ENCODE data around the gene AKR1C4. TPM values are rescaled to one million over a fixed set of nuclear protein-coding genes. Genes with fewer than 3 reads are reported as not detected.

AKR1C4 gene
- total RNA-seq, 1 experiment from 2014 or later, result not detected

DNA sequence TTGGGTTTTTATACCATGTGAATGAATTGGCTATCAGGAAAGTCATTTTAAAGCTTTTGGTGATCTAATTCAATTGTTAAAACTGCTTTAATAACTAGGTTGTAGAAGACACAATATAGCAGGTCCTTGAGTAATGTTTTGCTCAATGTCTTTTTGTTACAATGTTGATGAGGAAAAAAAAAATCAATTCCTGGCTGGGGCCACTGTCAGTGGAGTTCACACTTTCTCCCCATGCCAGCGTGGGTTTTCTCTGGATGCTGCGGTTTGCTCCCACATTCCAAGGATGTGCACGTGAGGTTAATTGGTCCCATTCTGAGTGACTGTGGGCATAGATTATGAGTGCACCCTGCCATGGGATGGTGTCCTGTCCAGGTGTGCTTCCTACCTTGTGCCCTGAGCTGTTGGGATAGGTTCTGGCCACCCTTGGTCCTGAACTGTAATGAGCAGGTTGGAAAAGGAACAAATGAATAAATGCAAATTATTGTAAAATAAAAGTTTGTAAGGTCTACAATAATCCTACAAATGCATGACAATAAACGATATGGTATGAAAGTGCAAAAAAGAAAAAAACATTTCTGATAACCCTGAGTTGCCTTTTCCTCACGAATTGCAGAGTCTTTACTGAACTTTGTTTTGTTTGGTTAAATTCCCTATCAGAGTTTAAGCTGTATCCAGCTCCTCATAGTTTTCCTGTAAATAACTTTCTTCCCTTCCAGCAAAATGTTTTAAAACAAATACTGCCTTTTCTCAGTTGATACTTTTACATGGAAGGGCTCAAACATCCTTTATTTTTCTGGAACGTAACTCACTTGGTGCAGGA is 62.7 kb downstream of the AKR1C4 start:
- Histone ChIP-seq H3K9me2 (replicated peaks; ENCODE audit: low read length) (no peaks in the 10 kb centered on the region), H3K4me2 (ENCODE audit: low read length) (no peak overlapping the region), H3K27ac (ENCODE audit: low read length) (no peak overlapping the region), H3K27me3 (ENCODE audit: low read length) (no peaks in the 10 kb centered on the region), H3K9me3 (ENCODE audit: low read length) (no peaks in the 10 kb centered on the region), H3K4me1 (ENCODE audit: insufficient read depth, low read length) (no peaks in the 10 kb centered on the region), H3K79me2 (ENCODE audit: low read length) (no peaks in the 10 kb centered on the region), H3K36me3 (ENCODE audit: low read depth, low read length) (no peaks in the 10 kb centered on the region), H3F3A (ENCODE audit: low read length, unreplicated experiment) (no peaks in the 10 kb centered on the region), H2AFZ (ENCODE audit: low read length) (no peak overlapping the region), H3K4me3 (ENCODE audit: low read length) (no peak overlapping the region), H4K20me1 (ENCODE audit: low read length) (no peaks in the 10 kb centered on the region), H3K9ac (ENCODE audit: low read length) (no peak overlapping the region)
- TF ChIP-seq EZH2phosphoT487 (IDR thresholded peaks at IDR 0.05; ENCODE audit: borderline replicate concordance, low read length), result no peak
- BruUV-seq (replicated peaks), result no TSS peak
- intact Hi-C loops (cut with micrococcal nuclease), result no loop called here
- no peak for ATAC-seq
- POLR2A ChIA-PET (ENCODE audit: unreplicated experiment), result no interaction called here
- CTCF ChIA-PET, result interaction anchor here (0.5 kb wide), 1 partner anchor 165 kb away, joined by 3 read pairs; the partner anchor contains the start of gene AKR1C3
- DNase-seq, result no peak

- ATAC-seq (no peak), DNase-seq (no peak)
- Histone ChIP-seq H3K9me3 (ENCODE audit: low read length) (no peaks in the 10 kb centered on the region), H3F3A (ENCODE audit: low read length, unreplicated experiment) (no peaks in the 10 kb centered on the region), H3K4me1 (ENCODE audit: insufficient read depth, low read length) (no peaks in the 10 kb centered on the region), H4K20me1 (ENCODE audit: low read length) (no peaks in the 10 kb centered on the region), H3K27me3 (ENCODE audit: low read length) (no peaks in the 10 kb centered on the region), H3K4me2 (ENCODE audit: low read length) (no peak overlapping the region), H3K4me3 (ENCODE audit: low read length) (no peak overlapping the region), H3K9ac (ENCODE audit: low read length) (no peak overlapping the region), H3K27ac (ENCODE audit: low read length) (no peak overlapping the region), H3K36me3 (ENCODE audit: low read depth, low read length) (no peaks in the 10 kb centered on the region), H3K79me2 (ENCODE audit: low read length) (no peaks in the 10 kb centered on the region), H2AFZ (ENCODE audit: low read length) (no peak overlapping the region), H3K9me2 (replicated peaks; ENCODE audit: low read length) (no peaks in the 10 kb centered on the region)
- BruUV-seq (replicated peaks), result no TSS peak
- ChIA-PET POLR2A (ENCODE audit: unreplicated experiment) (no interaction called here), CTCF (interaction anchor here (0.5 kb wide), 1 partner anchor 166 kb away, joined by 3 read pairs; the partner anchor contains the start of gene AKR1C3)
- intact Hi-C loops (cut with micrococcal nuclease), result no loop called here
- TF ChIP-seq EZH2 (IDR thresholded peaks at IDR 0.05; ENCODE audit: low read length, unreplicated experiment) (no peak), EZH2phosphoT487 (IDR thresholded peaks at IDR 0.05; ENCODE audit: borderline replicate concordance, low read length) (no peak)
- TF ChIP-seq, protein P1, sequence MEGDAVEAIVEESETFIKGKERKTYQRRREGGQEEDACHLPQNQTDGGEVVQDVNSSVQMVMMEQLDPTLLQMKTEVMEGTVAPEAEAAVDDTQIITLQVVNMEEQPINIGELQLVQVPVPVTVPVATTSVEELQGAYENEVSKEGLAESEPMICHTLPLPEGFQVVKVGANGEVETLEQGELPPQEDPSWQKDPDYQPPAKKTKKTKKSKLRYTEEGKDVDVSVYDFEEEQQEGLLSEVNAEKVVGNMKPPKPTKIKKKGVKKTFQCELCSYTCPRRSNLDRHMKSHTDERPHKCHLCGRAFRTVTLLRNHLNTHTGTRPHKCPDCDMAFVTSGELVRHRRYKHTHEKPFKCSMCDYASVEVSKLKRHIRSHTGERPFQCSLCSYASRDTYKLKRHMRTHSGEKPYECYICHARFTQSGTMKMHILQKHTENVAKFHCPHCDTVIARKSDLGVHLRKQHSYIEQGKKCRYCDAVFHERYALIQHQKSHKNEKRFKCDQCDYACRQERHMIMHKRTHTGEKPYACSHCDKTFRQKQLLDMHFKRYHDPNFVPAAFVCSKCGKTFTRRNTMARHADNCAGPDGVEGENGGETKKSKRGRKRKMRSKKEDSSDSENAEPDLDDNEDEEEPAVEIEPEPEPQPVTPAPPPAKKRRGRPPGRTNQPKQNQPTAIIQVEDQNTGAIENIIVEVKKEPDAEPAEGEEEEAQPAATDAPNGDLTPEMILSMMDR (conservative IDR thresholded peaks at IDR 0.05; ENCODE audit: low read depth, low read length), result no peak
These were observed 63.4 kb downstream of the AKR1C4 start for GRCh38 chr10:5259952-5260578.

GRCh38 chr10:5260828-5261227 is 64.2 kb downstream of the AKR1C4 start:
- no peak for DNase-seq
- no peak overlapping the region for H2AFZ ChIP-seq (ENCODE audit: low read length)
- no peak overlapping the region for H3K4me2 ChIP-seq (ENCODE audit: low read length)
- H3K4me3 ChIP-seq (ENCODE audit: low read length), result no peak overlapping the region
- H3K9me3 ChIP-seq (ENCODE audit: low read length), result no peaks in the 10 kb centered on the region
- no peaks in the 10 kb centered on the region for H4K20me1 ChIP-seq (ENCODE audit: low read length)
- H3K4me1 ChIP-seq (ENCODE audit: insufficient read depth, low read length), result no peaks in the 10 kb centered on the region
- BruUV-seq (replicated peaks), result no TSS peak
- no peak overlapping the region for H3K27ac ChIP-seq (ENCODE audit: low read length)
- ATAC-seq, result no peak
- intact Hi-C loops (cut with micrococcal nuclease), result no loop called here
- TF ChIP-seq EZH2phosphoT487 (IDR thresholded peaks at IDR 0.05; ENCODE audit: borderline replicate concordance, low read length), result no peak
- no peak for TF ChIP-seq EZH2 (IDR thresholded peaks at IDR 0.05; ENCODE audit: low read length, unreplicated experiment)
- TF ChIP-seq, protein P1 (conservative IDR thresholded peaks at IDR 0.05; ENCODE audit: low read depth, low read length), result no peak
- no peaks in the 10 kb centered on the region for H3F3A ChIP-seq (ENCODE audit: low read length, unreplicated experiment)
- CTCF ChIA-PET, result no interaction called here
- no peaks in the 10 kb centered on the region for H3K9me2 ChIP-seq (replicated peaks; ENCODE audit: low read length)
- no peak overlapping the region for H3K9ac ChIP-seq (ENCODE audit: low read length)
- H3K27me3 ChIP-seq (ENCODE audit: low read length), result no peaks in the 10 kb centered on the region
- POLR2A ChIA-PET (ENCODE audit: unreplicated experiment), result no interaction called here
- no peaks in the 10 kb centered on the region for H3K79me2 ChIP-seq (ENCODE audit: low read length)
- no peaks in the 10 kb centered on the region for H3K36me3 ChIP-seq (ENCODE audit: low read depth, low read length)
